Bronchial epithelial cell (primary cell): ENCODE results near the gene IGSF8. TPM values are rescaled to one million over a fixed set of nuclear protein-coding genes. Genes with fewer than 3 reads are reported as not detected.
"Not testable (repeated sequence)": the region's sequence is repeated elsewhere in the genome, so short reads cannot be mapped to it uniquely, and the experiment has no call there.

Experiments used
- DNase-seq: peaks from one replicate; pipeline ENCODE4 v3.0.0-alpha.2; 2010; ENCODE audit warnings: low read depth
- FAIRE-seq: peaks from 2 replicates; lab custom pipeline; 2011; peaks lifted over from hg19 to GRCh38; lab: Jason Lieb, UNC
- H3K27me3 ChIP-seq: 2 replicates; pipeline ENCODE4 v1.5.1; 2011; ENCODE audit warnings: low read length; ENCODE audit not compliant: control insufficient read depth, insufficient read depth
- H3K36me3 ChIP-seq: 2 replicates; pipeline ENCODE4 v1.5.1; 2011; ENCODE audit warnings: low read length; ENCODE audit not compliant: control insufficient read depth, insufficient read depth
- H3K4me3 ChIP-seq: 2 replicates; pipeline ENCODE4 v1.5.1; 2011; ENCODE audit warnings: mild to moderate bottlenecking, low read depth, low read length, control low read depth
- total RNA-seq: library from RNA; depleted of rRNA; stranded (reverse); fragments of >200 nt; gene quantifications from 2 replicates; pipeline ENCODE4 v1.2.1, GENCODE V29; 2014
- TF ChIP-seq, protein P1 (sequence below): IDR thresholded peaks from 2 replicates; pipeline ENCODE4 v1.5.1; 2011; ENCODE audit warnings: mild to moderate bottlenecking, moderate library complexity, low read length, control low read depth, inconsistent platforms; ENCODE audit not compliant: insufficient read depth, severe bottlenecking

The IGSF8 gene
- total RNA-seq, 1 donor from 2014 or later = 42.6 TPM

DNA sequence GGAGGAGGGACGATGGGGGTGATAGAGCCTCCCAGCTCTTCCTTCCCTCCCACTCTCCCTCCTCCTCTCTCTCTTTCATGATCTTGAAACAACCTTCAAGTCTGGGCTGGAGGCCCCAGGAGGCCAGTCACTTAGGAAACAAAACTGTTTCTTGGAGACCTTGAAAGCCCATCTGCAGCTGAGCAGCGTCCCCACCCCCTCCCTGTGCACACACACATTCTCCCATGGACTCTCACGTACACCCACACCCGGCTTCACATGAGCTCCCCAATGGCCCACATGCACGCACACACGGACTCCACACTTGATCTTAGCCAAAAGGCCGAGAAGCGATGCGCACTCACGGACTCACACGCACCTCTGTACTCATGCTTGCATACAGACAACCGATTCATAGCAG is 13.9 kb upstream of the IGSF8 start:
- DNase-seq (no peak), FAIRE-seq (peak; percentile 97)
- no peaks in the 10 kb centered on the region for H3K36me3 ChIP-seq
- TF ChIP-seq, protein P1, sequence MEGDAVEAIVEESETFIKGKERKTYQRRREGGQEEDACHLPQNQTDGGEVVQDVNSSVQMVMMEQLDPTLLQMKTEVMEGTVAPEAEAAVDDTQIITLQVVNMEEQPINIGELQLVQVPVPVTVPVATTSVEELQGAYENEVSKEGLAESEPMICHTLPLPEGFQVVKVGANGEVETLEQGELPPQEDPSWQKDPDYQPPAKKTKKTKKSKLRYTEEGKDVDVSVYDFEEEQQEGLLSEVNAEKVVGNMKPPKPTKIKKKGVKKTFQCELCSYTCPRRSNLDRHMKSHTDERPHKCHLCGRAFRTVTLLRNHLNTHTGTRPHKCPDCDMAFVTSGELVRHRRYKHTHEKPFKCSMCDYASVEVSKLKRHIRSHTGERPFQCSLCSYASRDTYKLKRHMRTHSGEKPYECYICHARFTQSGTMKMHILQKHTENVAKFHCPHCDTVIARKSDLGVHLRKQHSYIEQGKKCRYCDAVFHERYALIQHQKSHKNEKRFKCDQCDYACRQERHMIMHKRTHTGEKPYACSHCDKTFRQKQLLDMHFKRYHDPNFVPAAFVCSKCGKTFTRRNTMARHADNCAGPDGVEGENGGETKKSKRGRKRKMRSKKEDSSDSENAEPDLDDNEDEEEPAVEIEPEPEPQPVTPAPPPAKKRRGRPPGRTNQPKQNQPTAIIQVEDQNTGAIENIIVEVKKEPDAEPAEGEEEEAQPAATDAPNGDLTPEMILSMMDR = no peak
- H3K27me3 ChIP-seq = peaks cover 2% of the 10 kb centered on the region
- H3K4me3 ChIP-seq = no peak overlapping the region

DNA sequence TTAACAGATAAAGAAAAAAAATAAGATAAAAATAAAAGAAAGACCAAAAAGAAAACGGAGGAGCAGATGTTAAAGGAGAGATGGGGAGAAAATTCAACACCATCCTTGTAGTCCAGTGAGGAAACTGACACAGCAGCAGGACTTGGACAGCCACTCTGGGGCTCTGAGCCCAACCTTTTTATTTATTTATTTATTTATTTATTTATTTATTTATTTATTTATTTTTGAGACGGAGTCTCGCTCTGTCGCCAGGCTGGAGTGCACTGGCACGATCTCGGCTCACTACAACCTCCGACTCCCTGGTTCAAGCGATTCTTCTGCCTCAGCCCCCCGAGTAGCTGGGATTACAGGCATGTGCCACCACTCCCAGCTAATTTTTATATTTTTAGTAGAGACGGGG is 13.0 kb upstream of the IGSF8 start:
- not testable (repeated sequence) for H3K36me3 ChIP-seq, FAIRE-seq, H3K27me3 ChIP-seq, H3K4me3 ChIP-seq, DNase-seq

DNA sequence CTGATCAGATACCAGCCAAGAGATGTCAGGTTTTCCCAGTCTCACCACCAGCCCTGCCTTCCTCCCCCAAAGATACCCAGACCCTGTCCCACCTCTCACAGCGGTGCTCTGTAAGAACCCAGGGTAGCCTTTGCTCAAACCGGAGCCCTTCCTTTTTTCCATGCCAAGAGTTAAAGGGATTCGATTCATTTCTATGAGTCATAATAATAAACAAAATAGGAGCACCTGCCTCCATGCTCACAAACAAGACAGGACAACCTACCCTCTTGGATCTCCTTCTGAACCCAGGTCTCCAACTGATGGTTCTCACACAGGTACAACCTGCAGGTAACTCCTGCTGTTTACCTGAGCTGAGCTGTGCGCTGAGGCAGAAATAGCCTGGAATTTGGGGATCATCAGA is 11.3 kb upstream of the IGSF8 start:
- H3K27me3 ChIP-seq = no peaks in the 10 kb centered on the region
- TF ChIP-seq, protein P1 = no peak
- DNase-seq = peak; percentile 46
- FAIRE-seq = no peak
- H3K4me3 ChIP-seq = no peak overlapping the region
- H3K36me3 ChIP-seq = no peaks in the 10 kb centered on the region

DNA sequence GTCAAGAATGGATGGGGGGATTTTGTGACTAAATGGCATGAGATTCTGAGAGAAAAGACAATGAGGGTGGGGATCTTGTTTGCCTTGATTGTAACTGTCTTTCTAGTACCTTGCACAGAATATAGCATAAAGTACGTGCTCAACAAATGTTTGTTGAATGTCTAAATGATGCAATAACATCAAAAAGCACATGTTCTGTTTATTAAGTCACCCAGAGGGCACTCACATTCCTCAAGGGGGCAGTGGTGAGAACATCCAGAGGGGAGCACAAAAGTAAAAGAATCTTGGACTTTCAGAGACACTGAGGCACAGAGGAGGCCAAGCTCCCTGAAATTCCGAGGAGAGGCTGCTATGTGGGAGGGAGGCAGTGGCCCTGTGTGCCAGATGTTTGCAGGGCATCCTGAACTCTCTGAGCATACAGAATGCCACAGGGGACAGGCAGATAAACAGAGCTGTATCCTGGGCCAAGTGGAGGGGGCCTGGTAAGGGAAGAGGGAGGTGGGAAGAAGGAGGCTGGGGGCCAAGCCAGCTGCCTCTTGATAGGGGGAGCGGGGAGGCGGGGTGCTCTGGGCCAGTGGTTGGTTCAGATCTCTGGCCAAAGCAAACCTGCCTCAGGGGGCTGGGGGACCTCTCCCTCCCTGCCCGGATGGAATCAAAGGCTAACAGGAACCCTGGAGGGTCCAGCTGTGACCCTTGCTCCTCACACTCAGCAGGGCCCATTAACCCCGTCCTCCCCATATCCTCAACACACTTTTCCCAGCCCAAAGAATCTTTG is 10.7 kb upstream of the IGSF8 start:
- Histone ChIP-seq H3K4me3 (no peak overlapping the region), H3K36me3 (no peaks in the 10 kb centered on the region), H3K27me3 (no peaks in the 10 kb centered on the region)
- TF ChIP-seq, protein P1 = peak; percentile 37
- peak; percentile 57 for DNase-seq
- no peak for FAIRE-seq

DNA sequence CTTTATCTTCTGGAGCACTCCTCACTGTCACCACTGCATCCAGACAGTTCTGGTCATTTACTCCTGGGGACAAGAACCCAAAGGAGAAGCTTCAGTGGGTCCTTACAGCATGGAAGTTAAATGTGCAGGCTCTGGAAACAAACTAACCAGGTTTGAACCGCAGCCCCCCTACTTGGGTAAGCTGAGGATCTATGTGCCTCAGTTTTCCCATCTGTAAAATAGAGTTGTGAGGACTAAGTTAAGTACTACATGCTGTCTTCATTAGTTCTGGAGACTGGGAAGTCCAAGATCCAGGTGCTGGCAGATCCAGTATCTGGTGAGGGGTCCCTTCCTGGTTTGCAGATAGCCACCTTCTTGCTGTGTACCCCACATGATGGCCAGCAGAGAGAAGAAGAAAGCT is 9.1 kb upstream of the IGSF8 start:
- FAIRE-seq (no peak), DNase-seq (no peak)
- no peaks in the 10 kb centered on the region for H3K27me3 ChIP-seq
- H3K4me3 ChIP-seq = no peak overlapping the region
- TF ChIP-seq, protein P1 = no peak
- H3K36me3 ChIP-seq = no peaks in the 10 kb centered on the region

DNA sequence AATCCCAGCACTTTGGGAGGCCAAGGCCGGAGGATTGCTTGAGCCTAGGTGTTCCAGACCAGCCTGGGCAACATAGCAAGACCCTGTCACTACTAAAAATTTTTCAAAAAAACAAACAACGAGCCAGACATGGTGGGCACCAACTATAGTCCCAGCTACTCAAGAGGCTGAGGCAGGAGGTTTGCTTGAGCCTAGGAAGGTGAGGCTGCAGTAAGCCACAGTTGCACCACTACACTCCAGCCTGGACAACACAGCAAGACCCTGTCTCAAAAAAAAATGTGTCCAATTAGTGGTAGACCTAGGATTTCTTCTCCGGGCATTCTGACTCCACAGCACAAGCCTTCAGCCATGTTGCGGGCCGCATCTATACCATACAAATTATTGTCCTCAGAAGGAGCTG is 6.7 kb upstream of the IGSF8 start:
- TF ChIP-seq, protein P1 = no peak
- Histone ChIP-seq H3K27me3 (no peaks in the 10 kb centered on the region), H3K4me3 (no peak overlapping the region), H3K36me3 (no peaks in the 10 kb centered on the region)
- FAIRE-seq (no peak), DNase-seq (no peak)
